H9 (cell line): Measurements from ENCODE around the gene PHYHIPL. TPM values are rescaled to one million over a fixed set of nuclear protein-coding genes. Genes with fewer than 3 reads are reported as not detected.

Experiments
- DNase-seq: peaks from one replicate; pipeline ENCODE4 v3.0.0-alpha.2; 2017
- H2AFZ ChIP-seq: one replicate; pipeline ENCODE4 v1.6.1; 2013; ENCODE audit warnings: mild to moderate bottlenecking, low read length, control low read depth, moderate library complexity
- H2AK5ac ChIP-seq: 2 replicates; pipeline ENCODE4 v1.6.1; 2013; ENCODE audit warnings: low read length, control low read depth, mixed read lengths; ENCODE audit not compliant: insufficient read length
- H2BK120ac ChIP-seq: one replicate; pipeline ENCODE4 v1.6.1; 2013; ENCODE audit warnings: low read depth, mild to moderate bottlenecking, low read length, control low read depth, inconsistent platforms; ENCODE audit not compliant: poor library complexity, severe bottlenecking
- H2BK12ac ChIP-seq: 2 replicates; pipeline ENCODE4 v1.6.1; 2013; ENCODE audit warnings: low read length, control low read depth, mixed read lengths, low read depth; ENCODE audit not compliant: insufficient read length
- H2BK15ac ChIP-seq: 2 replicates; pipeline ENCODE4 v1.6.1; 2013; ENCODE audit warnings: low read depth, low read length, control low read depth
- H2BK20ac ChIP-seq: one replicate; pipeline ENCODE4 v1.6.1; 2013; ENCODE audit warnings: low read depth, mild to moderate bottlenecking, low read length, control low read depth, inconsistent platforms; ENCODE audit not compliant: poor library complexity, severe bottlenecking
- H2BK5ac ChIP-seq: 2 replicates; pipeline ENCODE4 v1.6.1; 2013; ENCODE audit warnings: low read length, control low read depth, mixed read lengths; ENCODE audit not compliant: insufficient read length
- H3K14ac ChIP-seq: 2 replicates; pipeline ENCODE4 v1.6.1; 2013; ENCODE audit warnings: low read length, control low read depth; ENCODE audit not compliant: insufficient read depth
- H3K18ac ChIP-seq: 2 replicates; pipeline ENCODE4 v1.6.1; 2013; ENCODE audit warnings: low read depth, mild to moderate bottlenecking, mixed read lengths, low read length, control low read depth; ENCODE audit not compliant: insufficient read length
- H3K23ac ChIP-seq: 2 replicates; pipeline ENCODE4 v1.6.1; 2013; ENCODE audit warnings: low read length, control low read depth, mixed read lengths, low read depth; ENCODE audit not compliant: insufficient read length
- H3K23me2 ChIP-seq: 2 replicates; pipeline ENCODE4 v1.6.1; 2013; ENCODE audit warnings: low read depth, mild to moderate bottlenecking, mixed read lengths, low read length, control low read depth; ENCODE audit not compliant: insufficient read length, poor library complexity, severe bottlenecking
- H3K27ac ChIP-seq: 2 replicates; pipeline ENCODE4 v1.5.1; 2013; ENCODE audit warnings: low read length, control low read depth, mixed read lengths, low read depth; ENCODE audit not compliant: insufficient read length
- H3K27me3 ChIP-seq: 2 replicates; pipeline ENCODE4 v1.6.1; 2013; ENCODE audit warnings: low read length, control low read depth, inconsistent platforms; ENCODE audit not compliant: insufficient read depth
- H3K4ac ChIP-seq: 2 replicates; pipeline ENCODE4 v1.6.1; 2013; ENCODE audit warnings: low read depth, mild to moderate bottlenecking, control low read depth, inconsistent platforms, low read length, moderate library complexity
- H3K4me1 ChIP-seq: 2 replicates; pipeline ENCODE4 v1.6.1; 2013; ENCODE audit warnings: low read length, control low read depth, inconsistent platforms; ENCODE audit not compliant: insufficient read depth
- H3K4me2 ChIP-seq: 2 replicates; pipeline ENCODE4 v1.6.1; 2013; ENCODE audit warnings: low read length, control low read depth, mixed read lengths; ENCODE audit not compliant: insufficient read length, insufficient read depth
- H3K56ac ChIP-seq: 2 replicates; pipeline ENCODE4 v1.6.1; 2013; ENCODE audit warnings: low read depth, mild to moderate bottlenecking, mixed read lengths, low read length, control low read depth; ENCODE audit not compliant: insufficient read length
- H3K79me1 ChIP-seq: 2 replicates; pipeline ENCODE4 v1.6.1; 2013; ENCODE audit warnings: low read depth, mild to moderate bottlenecking, moderate library complexity, low read length, control low read depth, inconsistent platforms; ENCODE audit not compliant: insufficient read depth, poor library complexity, severe bottlenecking
- H3K79me2 ChIP-seq: 2 replicates; pipeline ENCODE4 v1.6.1; 2013; ENCODE audit warnings: low read length, control low read depth, inconsistent platforms; ENCODE audit not compliant: insufficient read depth
- H3K9ac ChIP-seq: 2 replicates; pipeline ENCODE4 v1.6.1; 2013; ENCODE audit warnings: low read length, control low read depth, mixed read lengths; ENCODE audit not compliant: insufficient read length; ENCODE audit errors: extremely low read depth
- H3K9me3 ChIP-seq: one replicate; pipeline ENCODE4 v1.6.1; 2013; ENCODE audit warnings: low read depth, low read length, inconsistent platforms; ENCODE audit not compliant: control insufficient read depth
- H3T11ph ChIP-seq: one replicate; pipeline ENCODE4 v1.6.1; 2013; ENCODE audit warnings: mild to moderate bottlenecking, low read length, control low read depth, inconsistent platforms
- H4K20me1 ChIP-seq: one replicate; pipeline ENCODE4 v1.6.1; 2013; ENCODE audit not compliant: control insufficient read depth, insufficient read length, insufficient read depth
- H4K5ac ChIP-seq: 2 replicates; pipeline ENCODE4 v1.6.1; 2013; ENCODE audit warnings: low read depth, mild to moderate bottlenecking, mixed read lengths, low read length, control low read depth; ENCODE audit not compliant: insufficient read length
- H4K8ac ChIP-seq: replicated peaks from 2 replicates; pipeline ENCODE4 v1.6.1; 2013; ENCODE audit warnings: low read length, control low read depth, mixed read lengths, low read depth; ENCODE audit not compliant: insufficient read length
- H4K91ac ChIP-seq: 2 replicates; pipeline ENCODE4 v1.6.1; 2013; ENCODE audit warnings: low read depth, mild to moderate bottlenecking, moderate library complexity, mixed read lengths, low read length, control low read depth; ENCODE audit not compliant: insufficient read length
- H3K27ac Mint-ChIP-seq, 3 experiments: 2 replicates in 2 of 3; 3 replicates in 1 of 3; pipeline ENCODE4 v1.8.0; 2020 to 2021; ENCODE audit warnings: mixed read lengths in 3 of 3, mild to moderate bottlenecking in 1 of 3, moderate library complexity in 1 of 3
- H3K27me3 Mint-ChIP-seq: 2 replicates; pipeline ENCODE4 v1.8.0; 2021; ENCODE audit warnings: low read depth, mild to moderate bottlenecking, moderate library complexity, mixed read lengths
- H3K36me3 Mint-ChIP-seq, 3 experiments: 2 replicates in 2 of 3; 3 replicates in 1 of 3; pipeline ENCODE4 v1.8.0; 2020 to 2021; ENCODE audit warnings: low read depth in 3 of 3, mixed read lengths in 3 of 3; ENCODE audit not compliant: insufficient read depth in 1 of 3
- H3K4me1 Mint-ChIP-seq, 2 experiments: 2 replicates each; pipeline ENCODE4 v1.8.0; 2020; ENCODE audit warnings: mixed read lengths in 2 of 2
- H3K4me3 Mint-ChIP-seq, 2 experiments: 2 replicates in 1 of 2; 3 replicates in 1 of 2; pipeline ENCODE4 v1.8.0; 2020 to 2021; ENCODE audit warnings: mild to moderate bottlenecking in 2 of 2, mixed read lengths in 2 of 2, moderate library complexity in 1 of 2
- H3K9me3 Mint-ChIP-seq, 2 experiments: 2 replicates in 1 of 2; 3 replicates in 1 of 2; pipeline ENCODE4 v1.8.0; 2020; ENCODE audit warnings: mild to moderate bottlenecking in 2 of 2, mixed read lengths in 2 of 2, moderate library complexity in 1 of 2
- WGBS: extraction: QIAGEN DNeasy Blood & Tissue Kit; methylation state at CpG from one replicate; pipeline ENCODE4 v1.1.7; 2013; ENCODE audit warnings: missing lambda C conversion rate, low lambda C conversion rate, mixed read lengths; ENCODE audit not compliant: insufficient read length; ENCODE audit errors: extremely low coverage; 5-methylcytosine and 5-hydroxymethylcytosine counted together
- total RNA-seq: library from RNA; stranded (reverse); gene quantifications from 2 replicates; pipeline ENCODE4 v1.2.1, GENCODE V29; 2021
- TF ChIP-seq, protein P1 (sequence below): fragments of 200-600 bp; sonication (generic); conservative IDR thresholded peaks from 3 replicates; pipeline ENCODE4 v1.8.0; 2021; ENCODE audit warnings: antibody characterized with exemption, mild to moderate bottlenecking

PHYHIPL gene
- total RNA-seq, 1 experiment from 2014 or later = 0.44 TPM

DNA sequence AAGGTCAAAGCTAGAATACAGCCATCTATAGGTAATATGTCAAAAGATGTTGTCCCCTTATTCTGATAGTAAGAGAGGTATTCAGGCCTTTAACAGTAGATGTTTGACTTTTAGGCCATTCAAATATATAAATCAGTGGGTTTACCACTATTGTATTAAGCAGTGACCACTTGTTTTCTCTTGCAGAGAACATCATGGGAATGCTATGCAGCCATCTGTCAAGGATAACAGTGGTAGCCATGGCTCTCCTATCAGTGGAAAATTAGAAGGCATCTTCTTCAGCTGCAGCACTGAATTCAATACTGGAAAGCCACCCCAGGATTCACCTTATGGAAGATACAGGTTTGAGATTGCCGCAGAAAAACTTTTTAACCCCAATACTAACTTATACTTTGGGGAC, 68.4 kb downstream of the PHYHIPL start:
- Histone ChIP-seq H3K23me2 (no peaks in the 10 kb centered on the region), H3K23ac (no peak overlapping the region), H2BK120ac (no peak overlapping the region), H2BK20ac (no peak overlapping the region), H2BK15ac (no peak overlapping the region), H3K56ac (no peak overlapping the region), H4K8ac (no peak overlapping the region), H3K4me1 (no peaks in the 10 kb centered on the region), H3K4me2 (no peak overlapping the region), H3K79me1 (no peaks in the 10 kb centered on the region), H3K18ac (no peak overlapping the region), H4K20me1 (no peaks in the 10 kb centered on the region), H3K4ac (no peak overlapping the region), H3K27ac (no peak overlapping the region), H3K27me3 (no peaks in the 10 kb centered on the region), H4K5ac (no peak overlapping the region), H2BK12ac (no peak overlapping the region), H3K9me3 (no peaks in the 10 kb centered on the region), H3T11ph (no peak overlapping the region), H4K91ac (no peak overlapping the region), H3K14ac (no peak overlapping the region), H3K79me2 (no peaks in the 10 kb centered on the region), H2BK5ac (no peak overlapping the region), H2AFZ (no peak overlapping the region), H3K9ac (no peak overlapping the region), H2AK5ac (no peak overlapping the region)
- Mint-ChIP-seq H3K36me3 (no peaks in the 10 kb centered on the region; a peak in 1 of 7 replicates), H3K27ac (no peak overlapping the region), H3K27me3 (no peaks in the 10 kb centered on the region), H3K4me3 (no peak overlapping the region), H3K4me1 (no peaks in the 10 kb centered on the region), H3K9me3 (no peaks in the 10 kb centered on the region)
- DNase-seq = no peak
- no CpG with 5 or more reads among the region's 1 CpG for WGBS
- TF ChIP-seq, protein P1, sequence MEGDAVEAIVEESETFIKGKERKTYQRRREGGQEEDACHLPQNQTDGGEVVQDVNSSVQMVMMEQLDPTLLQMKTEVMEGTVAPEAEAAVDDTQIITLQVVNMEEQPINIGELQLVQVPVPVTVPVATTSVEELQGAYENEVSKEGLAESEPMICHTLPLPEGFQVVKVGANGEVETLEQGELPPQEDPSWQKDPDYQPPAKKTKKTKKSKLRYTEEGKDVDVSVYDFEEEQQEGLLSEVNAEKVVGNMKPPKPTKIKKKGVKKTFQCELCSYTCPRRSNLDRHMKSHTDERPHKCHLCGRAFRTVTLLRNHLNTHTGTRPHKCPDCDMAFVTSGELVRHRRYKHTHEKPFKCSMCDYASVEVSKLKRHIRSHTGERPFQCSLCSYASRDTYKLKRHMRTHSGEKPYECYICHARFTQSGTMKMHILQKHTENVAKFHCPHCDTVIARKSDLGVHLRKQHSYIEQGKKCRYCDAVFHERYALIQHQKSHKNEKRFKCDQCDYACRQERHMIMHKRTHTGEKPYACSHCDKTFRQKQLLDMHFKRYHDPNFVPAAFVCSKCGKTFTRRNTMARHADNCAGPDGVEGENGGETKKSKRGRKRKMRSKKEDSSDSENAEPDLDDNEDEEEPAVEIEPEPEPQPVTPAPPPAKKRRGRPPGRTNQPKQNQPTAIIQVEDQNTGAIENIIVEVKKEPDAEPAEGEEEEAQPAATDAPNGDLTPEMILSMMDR = no peak
